ENCODE data around the gene DNAJC6.

DNA sequence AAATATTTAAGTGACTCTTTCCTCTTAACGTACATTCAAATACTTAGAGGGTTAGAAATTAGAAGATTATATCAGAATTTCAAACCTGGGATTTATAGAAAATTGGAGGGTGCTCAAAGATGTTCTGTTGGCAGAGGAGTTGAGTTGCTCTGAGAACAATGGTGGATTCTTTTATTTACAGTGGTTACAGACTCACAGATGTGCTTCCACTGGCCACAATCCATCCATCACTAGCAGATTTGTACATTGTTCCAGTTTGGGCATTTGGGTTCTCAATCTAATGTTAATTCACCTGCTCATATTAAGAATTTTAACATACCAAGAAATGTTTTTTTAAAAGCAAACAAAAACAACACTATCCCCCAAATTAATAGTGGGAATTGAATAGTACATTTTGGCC is 23.5 kb downstream of the DNAJC6 start:
- TF ChIP-seq POLR2A (IDR thresholded peaks at IDR 0.05; ENCODE audit: low read length) (no peak), RAD21 (conservative IDR thresholded peaks at IDR 0.05 in 1 of 2, IDR thresholded peaks at IDR 0.05 in 1 of 2) (no peak), TFCP2L1 (CRISPR knock-in tag; IDR thresholded peaks at IDR 0.05) (no peak), ESRRA (IDR thresholded peaks at IDR 0.05; ENCODE audit: borderline replicate concordance, low read length) (no peak), RNF2 (IDR thresholded peaks at IDR 0.05; ENCODE audit: borderline replicate concordance, low read depth) (no peak), EP300 (IDR thresholded peaks at IDR 0.05) (no peak), EHMT2 (IDR thresholded peaks at IDR 0.05; ENCODE audit: low read depth) (no peak), CEBPB (IDR thresholded peaks at IDR 0.05) (no peak), FOSL2 (IDR thresholded peaks at IDR 0.05) (no peak), FOSL2 (CRISPR knock-in tag; IDR thresholded peaks at IDR 0.05) (no peak), MYC (IDR thresholded peaks at IDR 0.05; ENCODE audit: borderline replicate concordance, low read length) (no peak), ZNF302 (CRISPR knock-in tag; IDR thresholded peaks at IDR 0.05) (no peak)
- TF ChIP-seq, protein P1, sequence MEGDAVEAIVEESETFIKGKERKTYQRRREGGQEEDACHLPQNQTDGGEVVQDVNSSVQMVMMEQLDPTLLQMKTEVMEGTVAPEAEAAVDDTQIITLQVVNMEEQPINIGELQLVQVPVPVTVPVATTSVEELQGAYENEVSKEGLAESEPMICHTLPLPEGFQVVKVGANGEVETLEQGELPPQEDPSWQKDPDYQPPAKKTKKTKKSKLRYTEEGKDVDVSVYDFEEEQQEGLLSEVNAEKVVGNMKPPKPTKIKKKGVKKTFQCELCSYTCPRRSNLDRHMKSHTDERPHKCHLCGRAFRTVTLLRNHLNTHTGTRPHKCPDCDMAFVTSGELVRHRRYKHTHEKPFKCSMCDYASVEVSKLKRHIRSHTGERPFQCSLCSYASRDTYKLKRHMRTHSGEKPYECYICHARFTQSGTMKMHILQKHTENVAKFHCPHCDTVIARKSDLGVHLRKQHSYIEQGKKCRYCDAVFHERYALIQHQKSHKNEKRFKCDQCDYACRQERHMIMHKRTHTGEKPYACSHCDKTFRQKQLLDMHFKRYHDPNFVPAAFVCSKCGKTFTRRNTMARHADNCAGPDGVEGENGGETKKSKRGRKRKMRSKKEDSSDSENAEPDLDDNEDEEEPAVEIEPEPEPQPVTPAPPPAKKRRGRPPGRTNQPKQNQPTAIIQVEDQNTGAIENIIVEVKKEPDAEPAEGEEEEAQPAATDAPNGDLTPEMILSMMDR (IDR thresholded peaks at IDR 0.05), result no peak
- TF ChIP-seq, protein P2, sequence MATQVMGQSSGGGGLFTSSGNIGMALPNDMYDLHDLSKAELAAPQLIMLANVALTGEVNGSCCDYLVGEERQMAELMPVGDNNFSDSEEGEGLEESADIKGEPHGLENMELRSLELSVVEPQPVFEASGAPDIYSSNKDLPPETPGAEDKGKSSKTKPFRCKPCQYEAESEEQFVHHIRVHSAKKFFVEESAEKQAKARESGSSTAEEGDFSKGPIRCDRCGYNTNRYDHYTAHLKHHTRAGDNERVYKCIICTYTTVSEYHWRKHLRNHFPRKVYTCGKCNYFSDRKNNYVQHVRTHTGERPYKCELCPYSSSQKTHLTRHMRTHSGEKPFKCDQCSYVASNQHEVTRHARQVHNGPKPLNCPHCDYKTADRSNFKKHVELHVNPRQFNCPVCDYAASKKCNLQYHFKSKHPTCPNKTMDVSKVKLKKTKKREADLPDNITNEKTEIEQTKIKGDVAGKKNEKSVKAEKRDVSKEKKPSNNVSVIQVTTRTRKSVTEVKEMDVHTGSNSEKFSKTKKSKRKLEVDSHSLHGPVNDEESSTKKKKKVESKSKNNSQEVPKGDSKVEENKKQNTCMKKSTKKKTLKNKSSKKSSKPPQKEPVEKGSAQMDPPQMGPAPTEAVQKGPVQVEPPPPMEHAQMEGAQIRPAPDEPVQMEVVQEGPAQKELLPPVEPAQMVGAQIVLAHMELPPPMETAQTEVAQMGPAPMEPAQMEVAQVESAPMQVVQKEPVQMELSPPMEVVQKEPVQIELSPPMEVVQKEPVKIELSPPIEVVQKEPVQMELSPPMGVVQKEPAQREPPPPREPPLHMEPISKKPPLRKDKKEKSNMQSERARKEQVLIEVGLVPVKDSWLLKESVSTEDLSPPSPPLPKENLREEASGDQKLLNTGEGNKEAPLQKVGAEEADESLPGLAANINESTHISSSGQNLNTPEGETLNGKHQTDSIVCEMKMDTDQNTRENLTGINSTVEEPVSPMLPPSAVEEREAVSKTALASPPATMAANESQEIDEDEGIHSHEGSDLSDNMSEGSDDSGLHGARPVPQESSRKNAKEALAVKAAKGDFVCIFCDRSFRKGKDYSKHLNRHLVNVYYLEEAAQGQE (IDR thresholded peaks at IDR 0.05), result no peak
- TF ChIP-seq, protein P3, sequence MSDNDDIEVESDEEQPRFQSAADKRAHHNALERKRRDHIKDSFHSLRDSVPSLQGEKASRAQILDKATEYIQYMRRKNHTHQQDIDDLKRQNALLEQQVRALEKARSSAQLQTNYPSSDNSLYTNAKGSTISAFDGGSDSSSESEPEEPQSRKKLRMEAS (IDR thresholded peaks at IDR 0.05), result no peak

Data from A549 (cell line).